Spleen (tissue), 7 donors: ENCODE data around the gene CD2BP2.

Experiments
- POLR2A ChIP-seq, 3 donors: fragments of 450-650 bp; IDR thresholded peaks; one replicate each; pipeline ENCODE4 v1.5.1; 2017; ENCODE audit warnings: antibody characterized with exemption in 3 of 3, mild to moderate bottlenecking in 1 of 3
- POLR2AphosphoS5 ChIP-seq, 3 donors: sonication (generic); formaldehyde crosslinking; IDR thresholded peaks; one replicate each; pipeline ENCODE4 v1.5.1; 2017; ENCODE audit warnings: antibody characterized with exemption in 3 of 3
- TF ChIP-seq, protein P1 (sequence below), 11 experiments: fragments of 200-600 bp in 7 of 11; fragments of 450-650 bp in 4 of 11; sonication (generic) in 4 of 11; IDR thresholded peaks in 8 of 11; conservative IDR thresholded peaks in 3 of 11; 1 replicate in 7 of 11; 2 replicates in 4 of 11; pipeline versions ENCODE4 v1.4.0 to v1.8.0; 2016 to 2021; ENCODE audit warnings: antibody characterized with exemption in 11 of 11, inconsistent platforms in 4 of 11, mild to moderate bottlenecking in 1 of 11
- donor health status: DM: no; HTN: no; CAD: no; lungs with moderate emphysema.
- donor health status: DM: no; HTN: no; CAD: no.
- donor health status: DM: no; HTN: no; CAD: no.

DNA sequence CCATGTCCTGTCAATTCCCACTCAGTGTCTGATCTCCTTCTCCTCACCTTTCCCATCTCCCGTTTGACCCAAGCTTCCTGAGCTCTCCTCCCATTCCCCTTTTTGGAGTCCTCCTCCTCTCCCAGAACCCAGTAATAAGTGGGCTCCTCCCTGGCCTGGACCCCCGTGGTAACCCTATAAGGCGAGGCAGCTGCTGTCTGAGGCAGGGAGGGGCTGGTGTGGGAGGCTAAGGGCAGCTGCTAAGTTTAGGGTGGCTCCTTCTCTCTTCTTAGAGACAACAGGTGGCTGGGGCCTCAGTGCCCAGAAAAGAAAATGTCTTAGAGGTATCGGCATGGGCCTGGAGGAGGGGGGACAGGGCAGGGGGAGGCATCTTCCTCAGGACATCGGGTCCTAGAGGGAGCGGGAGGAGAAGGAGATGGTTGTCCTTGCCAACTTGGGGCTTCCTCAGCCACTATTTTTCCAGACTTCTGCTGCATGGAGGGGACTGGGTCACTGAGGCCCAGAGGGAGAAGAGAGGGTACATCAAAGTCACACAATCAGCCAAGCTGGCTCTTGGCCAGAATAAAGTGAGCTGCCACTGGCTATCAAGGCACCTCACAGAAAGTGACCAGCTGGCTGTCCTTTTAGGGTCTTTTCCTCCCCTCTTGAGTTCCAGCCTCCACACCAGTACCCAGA lies 17.1 kb upstream of the CD2BP2 start:
- TF ChIP-seq, protein P1, sequence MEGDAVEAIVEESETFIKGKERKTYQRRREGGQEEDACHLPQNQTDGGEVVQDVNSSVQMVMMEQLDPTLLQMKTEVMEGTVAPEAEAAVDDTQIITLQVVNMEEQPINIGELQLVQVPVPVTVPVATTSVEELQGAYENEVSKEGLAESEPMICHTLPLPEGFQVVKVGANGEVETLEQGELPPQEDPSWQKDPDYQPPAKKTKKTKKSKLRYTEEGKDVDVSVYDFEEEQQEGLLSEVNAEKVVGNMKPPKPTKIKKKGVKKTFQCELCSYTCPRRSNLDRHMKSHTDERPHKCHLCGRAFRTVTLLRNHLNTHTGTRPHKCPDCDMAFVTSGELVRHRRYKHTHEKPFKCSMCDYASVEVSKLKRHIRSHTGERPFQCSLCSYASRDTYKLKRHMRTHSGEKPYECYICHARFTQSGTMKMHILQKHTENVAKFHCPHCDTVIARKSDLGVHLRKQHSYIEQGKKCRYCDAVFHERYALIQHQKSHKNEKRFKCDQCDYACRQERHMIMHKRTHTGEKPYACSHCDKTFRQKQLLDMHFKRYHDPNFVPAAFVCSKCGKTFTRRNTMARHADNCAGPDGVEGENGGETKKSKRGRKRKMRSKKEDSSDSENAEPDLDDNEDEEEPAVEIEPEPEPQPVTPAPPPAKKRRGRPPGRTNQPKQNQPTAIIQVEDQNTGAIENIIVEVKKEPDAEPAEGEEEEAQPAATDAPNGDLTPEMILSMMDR (IDR thresholded peaks at IDR 0.05 in 8 of 11, conservative IDR thresholded peaks at IDR 0.05 in 3 of 11): no peak
- TF ChIP-seq POLR2A (IDR thresholded peaks at IDR 0.05): no peak
- TF ChIP-seq POLR2AphosphoS5 (IDR thresholded peaks at IDR 0.05): no peak
